D341Med (cell line): ENCODE data around the gene CARD11.

ENCODE experiments used
- DNase-seq: peaks from one replicate; pipeline ENCODE4 v3.0.0; 2012; ENCODE audit warnings: low spot score

Gene CARD11

DNA sequence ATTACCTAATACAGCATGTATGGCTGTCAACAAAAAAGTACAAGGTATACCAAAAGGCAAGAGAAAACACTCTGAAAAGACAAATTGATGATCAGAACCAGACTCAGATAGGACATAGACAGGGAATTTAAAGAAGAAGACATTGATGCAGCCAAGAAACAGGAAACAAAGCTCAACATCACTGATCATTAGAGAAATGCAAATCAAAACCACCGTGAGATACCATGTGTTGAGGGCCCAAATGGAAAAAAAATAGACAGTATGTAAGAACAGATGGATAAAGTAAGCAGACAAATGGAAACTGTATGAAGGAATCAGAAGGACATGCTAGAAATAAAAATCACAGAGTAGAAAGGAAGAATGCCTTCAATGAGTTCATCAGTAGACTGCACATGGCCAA is 23.3 kb downstream of the CARD11 start:
- DNase-seq = no peak

DNA sequence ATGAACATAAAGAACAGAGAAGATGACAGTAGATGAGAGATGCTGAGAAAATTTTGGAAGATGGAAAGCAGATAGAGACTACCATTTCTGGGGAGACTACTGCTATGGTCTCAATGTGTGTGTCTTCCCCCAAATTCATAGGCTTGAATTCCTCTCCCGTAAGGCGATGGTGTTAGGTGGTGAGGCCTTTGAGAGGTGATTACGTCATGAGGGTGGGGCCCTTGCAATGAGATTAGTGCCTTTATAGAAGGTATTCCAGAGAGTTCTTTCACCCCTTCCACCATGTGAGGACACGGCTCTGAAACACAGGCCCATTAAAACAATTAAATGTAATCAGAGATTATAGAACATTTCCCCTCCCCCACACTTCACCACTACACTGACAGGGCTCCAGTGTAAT is 23.9 kb downstream of the CARD11 start:
- DNase-seq = no peak

DNA sequence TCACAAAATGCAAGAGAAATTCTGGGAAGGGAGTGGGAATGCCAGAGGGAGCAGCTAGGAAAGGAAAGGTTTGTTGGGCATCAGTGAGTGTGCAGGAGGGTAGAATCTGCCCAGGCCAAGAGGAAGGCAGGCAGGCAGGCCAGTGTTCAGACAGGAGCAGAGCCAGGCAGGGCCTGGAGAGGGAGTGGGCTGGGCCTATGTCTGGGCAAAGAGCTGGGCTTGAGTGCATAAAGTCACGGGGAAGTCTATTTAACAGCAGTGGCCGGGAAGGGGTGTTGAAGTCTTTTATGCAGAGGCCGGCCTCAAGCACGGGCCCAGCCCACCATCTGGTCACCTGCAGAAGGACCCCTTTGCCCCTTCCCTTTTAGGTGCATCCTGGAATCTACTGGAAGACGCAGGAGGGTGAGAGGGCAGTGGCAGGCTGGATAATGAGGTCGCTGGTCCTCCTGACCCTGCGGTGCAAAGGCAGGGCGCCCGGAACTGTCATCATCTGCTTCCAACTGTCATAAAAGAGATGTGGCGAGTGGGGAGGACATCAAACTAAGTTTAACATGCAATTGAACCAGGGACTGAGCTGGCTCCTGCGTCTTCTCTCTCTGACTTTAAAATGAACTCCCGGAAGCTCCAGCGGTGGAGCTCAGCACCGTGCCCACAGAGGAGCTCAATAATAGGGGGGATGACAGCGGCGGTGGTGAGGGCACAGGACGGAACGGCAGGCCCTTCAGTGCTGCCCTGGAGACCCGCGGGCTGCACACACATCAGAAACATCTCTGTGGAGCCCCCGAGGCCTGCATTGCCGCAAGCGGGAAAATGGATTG is 29.5 kb downstream of the CARD11 start:
- no peak for DNase-seq

DNA sequence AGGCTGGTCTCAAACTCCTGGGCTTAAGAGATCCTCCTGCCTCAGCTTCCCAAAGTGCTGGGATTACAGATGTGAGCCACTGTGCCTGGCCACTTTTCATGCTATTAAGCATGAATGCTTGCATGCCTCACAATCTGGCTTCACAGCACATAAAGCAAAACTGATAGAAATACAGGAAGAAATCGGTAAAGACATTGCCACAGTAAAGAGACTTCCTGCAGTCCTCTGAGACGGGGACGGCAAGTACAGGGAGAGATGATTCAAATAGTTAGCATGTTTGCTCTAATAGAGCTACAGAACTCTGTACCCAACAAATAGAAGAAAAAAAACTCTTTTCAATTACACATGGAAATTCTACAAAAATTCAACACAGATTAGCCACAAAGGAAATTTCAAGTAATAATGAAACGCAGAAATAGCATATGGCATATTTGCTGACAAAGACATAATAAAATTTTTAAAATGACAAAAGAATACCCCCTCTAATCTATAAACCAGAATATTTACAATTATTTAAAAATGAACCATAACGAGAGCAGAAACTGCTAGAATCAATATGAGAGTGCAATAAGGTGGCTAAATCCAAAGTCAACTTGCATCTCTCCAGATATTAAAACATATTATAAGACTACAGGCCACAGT is 32.3 kb downstream of the CARD11 start:
- DNase-seq = no peak

DNA sequence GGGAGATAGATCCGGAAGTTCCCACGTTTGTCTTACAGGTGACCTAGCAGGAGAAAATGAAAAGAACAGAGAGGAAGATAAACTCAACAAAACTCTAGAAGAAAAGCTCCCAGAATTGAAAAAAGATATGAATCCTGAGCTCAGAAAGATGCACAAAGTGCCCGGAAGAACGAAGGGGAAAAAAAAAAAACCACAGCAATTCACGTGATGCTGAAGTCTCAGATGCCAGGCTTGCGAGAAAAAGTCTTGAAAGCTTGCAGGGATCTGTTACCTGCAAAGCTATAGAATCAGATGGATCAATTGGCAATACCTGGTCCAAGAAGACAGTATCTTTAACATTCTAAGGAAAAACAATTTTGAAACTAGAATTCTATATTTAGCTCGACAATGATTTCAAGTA is 33.5 kb downstream of the CARD11 start:
- no peak for DNase-seq

DNA sequence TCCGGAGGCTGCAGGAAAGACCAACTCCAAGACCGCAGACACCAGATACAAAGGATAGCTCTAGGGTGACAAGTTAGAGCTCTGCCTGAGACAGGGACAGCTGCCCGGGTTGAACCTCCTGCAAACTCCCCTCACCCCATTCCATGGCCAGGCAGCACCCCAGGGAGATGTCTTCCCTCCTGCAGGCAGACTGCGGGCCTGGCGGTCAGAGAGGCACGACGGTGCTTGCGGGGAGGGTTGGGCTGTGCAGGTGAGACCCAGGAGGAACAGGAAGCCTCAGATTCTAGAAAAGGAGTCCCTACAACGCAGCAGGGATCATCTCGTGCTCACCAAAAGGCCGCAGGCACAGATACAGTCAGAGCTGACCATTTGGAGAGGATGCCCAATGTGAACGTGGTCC is 34.6 kb downstream of the CARD11 start:
- no peak for DNase-seq

DNA sequence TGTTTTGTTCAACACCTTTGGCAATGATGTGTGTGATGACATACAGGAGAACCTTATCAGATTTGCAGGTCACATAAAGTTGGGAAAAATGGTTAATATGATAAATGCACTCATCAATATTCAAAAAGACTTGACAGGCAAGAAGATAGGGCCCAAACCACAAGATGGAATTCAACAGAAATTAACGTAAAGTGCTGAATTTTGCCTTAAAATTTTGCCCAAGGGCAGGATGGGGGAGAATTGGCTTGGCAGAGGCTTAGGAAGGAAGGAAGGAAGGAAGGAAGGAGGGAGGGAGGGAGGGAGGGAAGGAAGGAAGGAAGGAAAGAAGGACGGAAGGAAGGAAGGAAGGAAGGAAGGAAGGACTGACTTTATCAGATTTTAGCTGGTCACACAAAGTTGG is 35.3 kb downstream of the CARD11 start:
- DNase-seq = no peak

DNA sequence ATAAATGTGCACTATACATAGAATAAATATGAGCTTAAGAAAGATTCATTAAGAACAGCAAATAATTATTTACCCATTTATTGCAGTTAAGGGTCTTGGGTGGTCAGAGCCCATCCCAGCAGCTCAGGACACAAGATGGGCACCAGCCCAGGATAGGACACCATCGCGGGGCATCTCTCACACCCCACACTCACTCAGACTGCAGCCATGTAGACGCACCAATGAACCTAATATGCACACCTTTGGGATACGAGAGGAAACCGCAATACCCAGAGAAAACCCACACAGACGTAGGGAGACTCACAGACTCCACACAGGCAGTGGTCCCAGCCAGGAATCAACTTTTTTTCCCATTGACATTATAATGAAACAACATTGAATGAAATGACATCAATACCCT is 36.0 kb downstream of the CARD11 start:
- DNase-seq = no peak

DNA sequence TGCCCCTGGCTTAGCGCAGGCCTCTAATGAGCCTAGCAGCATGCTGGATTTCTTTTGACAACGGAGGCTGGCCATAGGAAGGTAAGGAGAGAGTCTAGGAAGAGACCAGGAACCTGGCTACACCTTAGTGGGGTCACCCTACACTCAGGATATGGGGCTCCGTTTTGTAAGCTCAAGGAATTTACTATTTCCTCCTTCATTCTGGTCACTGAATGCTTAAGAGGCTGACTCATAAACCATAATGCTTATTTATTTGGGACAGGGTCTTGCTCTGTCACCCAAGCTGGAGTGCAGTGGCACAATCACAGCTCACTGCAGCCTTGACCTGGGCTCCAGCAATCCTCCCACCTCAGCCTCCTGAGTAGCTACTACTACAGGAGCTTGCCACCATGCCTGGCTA is 38.4 kb downstream of the CARD11 start:
- no peak for DNase-seq

DNA sequence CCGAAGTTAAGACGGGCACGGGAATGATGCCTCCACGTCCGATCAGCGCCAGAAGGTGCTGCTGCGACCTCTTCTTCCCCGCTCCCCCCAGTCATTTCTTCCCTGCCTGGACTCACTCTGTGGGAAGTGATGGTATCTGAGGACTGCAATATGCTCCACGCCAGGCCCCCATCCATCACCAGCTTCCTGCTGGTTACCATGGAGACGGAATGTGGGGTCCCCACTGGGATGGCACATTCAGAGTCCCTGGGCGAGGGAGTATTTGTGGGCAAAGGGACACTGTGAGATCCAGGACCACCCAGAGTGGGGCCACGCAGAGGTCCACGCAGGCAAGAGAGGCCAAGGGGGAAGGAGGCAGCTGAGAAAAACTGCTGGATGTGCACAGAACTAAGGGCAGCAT is 39.7 kb downstream of the CARD11 start:
- no peak for DNase-seq

DNA sequence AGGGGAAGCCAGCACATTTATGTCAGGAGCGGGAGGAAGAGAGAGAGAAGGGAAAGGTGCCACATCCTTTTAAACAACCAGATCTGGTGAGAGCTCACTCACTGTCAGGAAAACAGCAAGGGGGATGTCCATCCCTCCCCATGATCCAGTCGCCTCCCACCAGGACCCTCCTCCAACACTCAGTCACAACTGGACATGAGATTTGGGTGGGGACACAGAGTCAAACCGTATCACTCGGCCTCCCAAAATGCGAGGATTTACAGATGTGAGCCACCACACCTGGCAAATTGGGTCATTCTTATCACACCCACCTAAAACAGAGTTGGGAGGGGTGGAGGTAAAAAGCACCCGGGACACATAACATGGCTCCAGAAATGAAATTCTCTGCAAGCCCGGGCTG is 41.0 kb downstream of the CARD11 start:
- DNase-seq = no peak

DNA sequence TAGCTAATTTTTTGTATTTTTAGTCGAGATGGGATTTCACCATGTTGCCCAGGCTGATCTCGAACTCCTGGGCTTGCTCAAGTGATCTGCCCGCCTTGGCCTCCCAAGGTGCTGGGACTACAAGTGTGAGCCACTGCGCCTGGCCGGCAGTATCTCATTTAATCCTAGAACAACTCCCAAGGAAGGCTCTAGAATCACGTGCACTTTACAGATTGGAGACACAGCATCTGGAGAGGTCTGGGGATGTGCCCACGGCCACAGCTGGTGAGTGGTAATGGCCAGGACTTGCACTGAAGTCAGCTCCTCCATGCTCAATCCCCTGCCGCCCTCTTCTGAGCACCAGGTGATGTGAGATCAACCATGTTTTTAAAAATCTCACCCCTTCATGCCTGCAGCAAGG is 43.1 kb downstream of the CARD11 start:
- no peak for DNase-seq

DNA sequence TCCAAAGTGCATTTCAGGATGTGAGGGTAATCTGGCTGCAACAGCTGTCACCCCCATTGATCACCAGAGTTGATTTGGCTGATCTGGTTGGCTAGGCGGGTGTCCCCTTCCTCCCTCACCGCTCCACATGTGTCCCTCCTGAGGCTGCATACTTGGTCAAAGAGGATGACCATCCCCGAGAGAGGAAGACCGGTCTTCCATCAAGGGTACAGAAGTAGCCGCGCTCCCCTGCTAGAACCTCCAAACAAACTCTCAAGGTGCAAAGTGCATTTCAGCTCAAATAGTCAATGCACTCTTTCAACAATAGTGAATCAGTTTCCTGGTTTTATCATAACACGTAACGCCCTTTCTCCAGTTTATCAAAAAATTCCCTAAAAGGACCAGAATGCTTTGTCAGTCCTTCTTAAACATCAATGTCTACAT is 44.6 kb downstream of the CARD11 start:
- DNase-seq = no peak

DNA sequence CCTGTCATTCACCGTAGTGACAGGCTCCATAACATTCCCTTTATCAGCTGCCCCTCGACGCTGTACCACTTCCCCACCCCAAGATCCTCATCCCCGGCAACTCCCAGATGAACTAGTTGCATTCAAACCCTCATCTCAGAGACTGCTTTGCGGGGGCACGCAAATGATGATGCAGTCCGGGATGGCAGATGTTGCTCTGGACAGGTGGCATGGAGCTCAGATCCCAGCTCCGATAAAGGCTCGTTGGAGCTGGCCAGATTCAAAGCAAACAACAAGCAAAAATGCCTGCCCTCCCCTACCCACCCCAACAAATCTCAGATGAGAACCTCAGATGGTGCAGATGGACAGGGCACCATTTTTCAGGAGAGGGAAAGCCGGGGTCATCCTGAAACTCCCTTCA is 46.7 kb downstream of the CARD11 start:
- DNase-seq = no peak

DNA sequence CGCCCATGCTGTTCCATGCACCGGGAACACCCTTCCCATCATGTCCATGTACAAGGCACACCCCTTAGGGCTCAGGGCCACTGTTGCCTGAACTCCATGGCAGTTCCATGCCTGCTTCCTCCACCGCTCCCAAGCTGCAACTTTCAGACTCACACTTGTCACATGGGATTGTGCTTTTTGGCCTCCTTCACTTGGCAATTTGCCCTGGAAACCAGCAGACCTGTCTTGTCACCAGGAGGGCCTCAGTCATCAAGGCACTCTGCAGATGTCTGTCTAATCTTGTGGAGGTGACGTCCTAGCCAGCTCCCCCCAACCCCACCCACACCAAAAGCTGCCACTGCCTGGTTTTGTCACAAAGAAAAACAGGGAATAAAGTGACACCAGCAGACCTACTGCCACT is 47.5 kb downstream of the CARD11 start:
- no peak for DNase-seq

DNA sequence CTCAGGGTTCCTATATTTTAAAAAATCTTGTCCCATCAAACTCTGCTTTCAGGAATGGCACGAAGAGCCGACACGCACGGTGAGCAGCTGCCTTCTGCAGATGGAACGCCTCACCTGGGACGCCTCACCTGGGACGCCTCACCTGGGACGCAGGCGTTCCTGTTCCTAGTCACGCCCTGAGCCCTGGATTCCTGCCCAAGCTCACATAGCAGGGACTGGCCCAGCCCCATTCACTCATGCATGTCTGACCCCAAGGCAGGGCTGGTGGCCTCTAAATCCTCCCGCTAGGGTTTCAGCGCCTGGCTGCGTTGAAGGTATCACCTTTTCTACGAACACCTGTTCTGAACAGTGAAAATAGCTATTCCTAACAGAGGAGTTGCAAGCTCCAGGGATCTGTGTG is 49.8 kb downstream of the CARD11 start:
- no peak for DNase-seq

DNA sequence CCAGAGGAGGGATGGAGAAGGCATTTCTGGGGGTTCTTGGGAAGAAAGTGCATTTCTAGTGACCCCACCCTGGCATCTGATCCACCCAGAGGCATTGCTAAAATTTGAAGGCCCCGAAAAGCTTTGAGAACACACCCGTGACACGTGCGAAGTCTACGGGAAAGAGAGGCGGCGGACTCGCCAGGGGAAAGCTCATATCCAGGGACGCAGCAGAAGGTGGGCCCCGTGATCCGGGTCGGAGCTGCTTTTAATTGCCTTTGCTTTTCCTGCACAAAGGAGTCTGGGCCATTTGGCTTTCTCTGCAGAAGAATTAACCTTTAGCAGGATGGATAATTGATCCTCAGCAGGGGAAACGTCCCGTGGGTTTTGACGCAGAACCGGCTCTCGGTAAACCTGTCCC is 50.3 kb downstream of the CARD11 start:
- no peak for DNase-seq

DNA sequence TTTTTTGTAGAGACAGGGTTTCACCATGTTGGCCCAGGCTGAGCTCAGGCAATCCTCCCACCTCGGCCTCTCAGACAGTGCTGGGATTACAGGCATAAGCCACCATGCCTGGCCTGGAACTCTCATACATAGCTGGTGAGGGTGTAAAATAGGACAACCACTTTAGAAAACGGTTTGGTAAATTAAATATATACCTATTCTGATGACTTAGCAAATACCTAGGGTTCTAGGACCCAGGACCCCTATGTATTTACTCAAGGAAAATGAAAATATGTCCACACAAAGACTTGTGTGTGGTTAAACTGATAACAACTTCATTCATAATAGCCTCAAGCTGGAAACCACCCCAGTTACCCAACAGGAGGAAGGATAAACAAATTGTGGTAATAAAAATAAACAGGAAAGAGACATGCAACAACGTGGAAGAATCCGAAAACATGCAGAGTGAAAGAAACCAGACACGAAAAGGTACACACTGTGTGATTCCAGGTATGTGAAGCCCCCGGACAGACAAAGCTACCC is 52.7 kb downstream of the CARD11 start:
- DNase-seq = no peak

DNA sequence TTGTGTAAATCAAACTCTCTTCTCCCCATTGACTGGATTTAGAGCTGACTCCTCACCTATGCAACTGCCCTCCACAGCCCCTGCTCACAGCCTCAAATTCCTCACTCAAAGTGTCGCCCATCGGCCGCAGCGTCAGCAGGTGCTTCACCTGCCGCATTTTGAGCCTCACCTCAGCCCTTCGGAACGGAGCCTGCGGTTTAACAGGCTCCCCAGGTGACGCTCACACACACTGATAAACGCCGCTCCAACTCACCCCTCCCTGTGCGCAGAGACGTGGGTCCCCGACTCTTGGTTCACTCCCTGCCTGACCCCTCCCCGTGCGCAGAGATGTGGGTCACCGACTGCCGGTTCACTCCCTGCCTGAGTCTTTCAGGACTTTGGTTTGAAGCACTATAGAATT is 57.1 kb downstream of the CARD11 start:
- DNase-seq = no peak

DNA sequence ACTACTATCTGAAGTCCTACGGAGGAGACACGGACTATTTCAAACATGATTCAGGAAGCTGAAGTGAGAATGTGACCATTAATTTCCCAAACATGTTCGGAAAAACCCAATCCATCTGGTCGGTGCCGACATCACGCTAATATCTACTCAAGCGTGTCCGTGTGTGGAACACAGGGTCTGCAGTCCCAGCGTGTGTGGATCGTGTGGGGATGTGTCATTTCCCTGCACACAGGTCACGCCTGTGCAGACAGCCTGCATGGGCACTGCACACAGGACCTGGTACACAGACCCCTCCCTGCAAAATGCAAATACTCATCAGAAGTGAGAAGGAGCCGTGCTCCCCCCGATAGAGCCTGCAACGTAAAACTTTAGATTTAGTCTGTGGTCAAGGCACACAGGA is 57.8 kb downstream of the CARD11 start:
- no peak for DNase-seq

DNA sequence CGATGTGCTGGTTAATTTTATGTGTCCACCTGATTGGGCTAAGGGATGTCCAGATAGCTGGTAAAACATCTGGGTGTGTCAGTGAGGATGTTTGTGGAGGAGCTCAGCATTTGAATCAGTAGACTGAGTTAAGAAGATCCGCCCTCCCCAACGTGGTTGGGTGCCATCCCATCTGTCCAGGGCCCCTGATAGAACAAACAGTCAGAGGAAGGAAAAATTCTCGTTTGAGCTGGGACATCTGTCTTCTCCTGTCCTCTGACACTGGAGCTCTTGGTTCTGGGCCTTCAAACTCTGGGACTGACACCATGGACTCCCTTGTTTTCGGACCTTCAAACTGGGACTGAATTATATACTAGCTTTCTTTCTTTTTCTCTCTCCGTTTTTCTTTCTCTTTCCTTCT is 59.6 kb downstream of the CARD11 start:
- no peak for DNase-seq

DNA sequence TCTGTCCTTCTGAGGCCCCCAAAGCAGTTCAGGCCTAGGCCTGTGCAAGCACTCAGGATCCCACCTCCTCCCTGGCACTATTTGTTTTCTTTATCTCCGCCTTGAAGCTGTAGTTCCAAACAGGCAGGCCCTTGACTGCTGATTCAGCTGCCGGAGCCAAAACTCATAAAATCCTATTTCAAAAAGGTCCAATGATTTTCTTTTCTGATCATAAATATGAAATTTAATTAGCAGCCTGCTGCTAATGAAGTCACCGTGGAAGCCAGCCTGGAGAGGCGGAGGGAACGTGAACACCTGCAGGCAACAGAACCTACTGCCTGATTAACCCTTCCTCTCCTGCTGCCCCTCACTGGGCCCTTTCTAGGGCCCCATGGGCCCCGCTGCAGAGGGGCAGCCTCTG is 60.1 kb downstream of the CARD11 start:
- DNase-seq = no peak

DNA sequence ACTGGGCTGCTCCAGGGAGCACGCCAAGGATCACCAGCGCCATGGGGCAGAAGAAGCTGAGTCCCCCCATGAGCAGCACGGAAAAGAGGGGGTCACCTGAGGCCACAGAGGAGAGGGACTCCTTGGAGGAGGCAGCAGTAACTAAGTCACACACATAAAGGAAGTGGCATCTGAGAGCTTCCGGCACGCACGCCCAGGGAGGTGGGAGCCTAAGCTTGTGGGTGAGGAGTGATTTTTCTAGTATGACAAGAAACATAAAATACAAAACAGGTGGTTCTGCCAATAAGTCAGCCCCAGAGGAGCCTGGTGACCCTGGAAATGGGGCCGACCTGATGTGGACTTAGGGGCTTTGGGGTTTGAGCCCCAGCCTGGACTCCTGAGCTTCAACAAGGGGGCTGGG is 60.8 kb downstream of the CARD11 start:
- DNase-seq = no peak

DNA sequence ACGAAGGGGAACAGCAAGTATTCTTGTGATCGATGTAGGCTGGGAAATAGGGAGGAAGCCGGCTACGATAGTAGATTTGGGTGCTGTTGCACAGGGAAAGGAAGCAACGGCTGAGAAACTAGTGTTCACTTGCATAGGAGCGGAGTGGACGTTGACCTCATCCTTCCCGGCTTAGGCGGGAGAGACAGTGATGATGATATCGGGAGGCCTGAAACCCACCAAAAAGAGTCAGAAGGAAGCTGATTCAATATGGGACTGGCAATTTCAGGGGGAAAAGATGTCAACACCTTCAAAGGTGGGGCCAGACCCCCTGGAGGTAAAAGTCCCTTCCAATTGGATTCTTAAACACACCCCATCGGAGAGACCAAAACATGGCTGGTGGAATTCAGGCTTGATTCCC is 61.3 kb downstream of the CARD11 start:
- no peak for DNase-seq
